Psoas muscle (tissue), 8 donors: ENCODE results near the gene RILPL2. TPM values are rescaled to one million over a fixed set of nuclear protein-coding genes. Genes with fewer than 3 reads are reported as not detected.

ENCODE experiments used
- ATAC-seq, 4 donors: fragments of 200-7000 bp; cut with Tn5 transposase; one replicate each; pipeline ENCODE4 v1.9.1; 2020; ENCODE audit warnings: moderate library complexity in 3 of 4, mild to moderate bottlenecking in 2 of 4
- DNase-seq, 2 donors: peaks; one replicate each; pipeline ENCODE4 v3.0.0-alpha.2; 2020
- H3K27ac ChIP-seq: fragments of 200-600 bp; one replicate; pipeline ENCODE4 v1.8.0; 2022
- H3K27me3 ChIP-seq, 3 donors: fragments of 200-600 bp in 1 of 3; one replicate each; pipeline versions ENCODE4 v1.6.1 to v1.8.0; 2013 to 2022; ENCODE audit warnings: low read length in 2 of 3, mild to moderate bottlenecking in 2 of 3, moderate library complexity in 1 of 3; ENCODE audit not compliant: insufficient read depth in 3 of 3
- H3K36me3 ChIP-seq, 2 donors: fragments of 200-600 bp in 1 of 2; one replicate each; pipeline versions ENCODE4 v1.6.1 to v1.8.0; 2013 to 2022; ENCODE audit warnings: low read depth in 1 of 2, mild to moderate bottlenecking in 1 of 2, moderate library complexity in 1 of 2; ENCODE audit not compliant: insufficient read depth in 1 of 2
- H3K4me1 ChIP-seq: fragments of 200-600 bp; one replicate; pipeline ENCODE4 v1.8.0; 2022
- H3K4me3 ChIP-seq: fragments of 200-600 bp; one replicate; pipeline ENCODE4 v1.8.0; 2022; ENCODE audit warnings: mild to moderate bottlenecking
- H3K9me3 ChIP-seq: fragments of 200-600 bp; one replicate; pipeline ENCODE4 v1.8.0; 2022
- CTCF ChIP-seq: fragments of 200-600 bp; IDR thresholded peaks from one replicate; pipeline ENCODE4 v1.8.0; 2022; ENCODE audit warnings: antibody characterized with exemption
- WGBS, 3 donors: extraction: QIAGEN DNeasy Blood & Tissue Kit; methylation state at CpG; one replicate each; pipeline versions ENCODE4 v1.1.6 to v1.1.7; 2013; 5-methylcytosine and 5-hydroxymethylcytosine counted together
- intact Hi-C, 2 donors: fragments of 100-400 bp; cut with DNase I; formaldehyde crosslinking; loops; one replicate each; pipeline versions ENCODE4 v1.11.0 to v1.14.2; 2022
- polyA plus RNA-seq, 3 donors: library from polyadenylated mRNA; stranded (reverse); fragments of 200-250 nt; gene quantifications; one replicate each; pipeline ENCODE4 v1.2.3, GENCODE V29; 2013
- total RNA-seq, 4 donors: library from RNA; stranded (reverse); fragmentation: NEBNext Ultra II Directional in 2 of 4; extraction: Animal tissue kit (Norgen Biotek cat#: 25700) in 2 of 4; gene quantifications; one replicate each; pipeline versions ENCODE4 v1.2.1 to v1.2.4, GENCODE V29; 2021 to 2023
- donor health status: healthy with polysubstance abuse.
- donor health status: DM: no; HTN: no; CAD: no; lungs with moderate emphysema.
- donor health status: Bipolar disorder and iron deficiency.
- donor health status: healthy.
- donor health status: DM: yes; HTN: yes; CAD: no.
- donor health status: DM: no; HTN: no; CAD: no.
- donor health status: DM: no; HTN: no; CAD: no.
- donor health status: DM: yes; HTN: yes; CAD: no.

The RILPL2 gene
- total and polyA plus RNA-seq, 7 donors, result 0.69 to 1.6 (median 1.1) TPM

- H3K4me1 ChIP-seq, result no peaks in the 10 kb centered on the region
- no peak for DNase-seq
- H3K4me3 ChIP-seq, result no peak overlapping the region
- no peaks in the 10 kb centered on the region for H3K36me3 ChIP-seq
- H3K27ac ChIP-seq, result no peak overlapping the region
- no peaks in the 10 kb centered on the region for H3K9me3 ChIP-seq
- ATAC-seq, result no peak
- intact Hi-C loops, result no loop called here
- no peaks in the 10 kb centered on the region for H3K27me3 ChIP-seq
- TF ChIP-seq CTCF, result no peak
- 89% methylated on average over 9 of the region's 9 CpGs for WGBS, 3 donors
Observed at GRCh38 chr12:123450636-123451035, 14.2 kb upstream of the RILPL2 start.

GRCh38 chr12:123449856-123450255 is 13.4 kb upstream of the RILPL2 start:
- Histone ChIP-seq H3K27ac (no peak overlapping the region), H3K36me3 (no peaks in the 10 kb centered on the region), H3K4me1 (peaks cover 5% of the 10 kb centered on the region), H3K27me3 (no peaks in the 10 kb centered on the region), H3K9me3 (no peaks in the 10 kb centered on the region), H3K4me3 (no peak overlapping the region)
- intact Hi-C loops, result no loop called here
- peak in 1 of 4 donors; percentile 40 for ATAC-seq
- no peak for TF ChIP-seq CTCF
- DNase-seq, result no peak
- 75 to 83% (median 82%) methylated on average over 4 of the region's 4 CpGs for WGBS, 3 donors

- H3K4me1 ChIP-seq, result peaks cover 5% of the 10 kb centered on the region
- no peaks in the 10 kb centered on the region for H3K9me3 ChIP-seq
- no peak overlapping the region for H3K27ac ChIP-seq
- H3K27me3 ChIP-seq, result no peaks in the 10 kb centered on the region
- ATAC-seq (peak in 1 of 4 donors; percentile 15), DNase-seq (no peak)
- no peak overlapping the region for H3K4me3 ChIP-seq
- 80 to 87% (median 81%) methylated on average over 2 of the region's 2 CpGs for WGBS, 3 donors
- intact Hi-C loops, result no loop called here
- no peak for TF ChIP-seq CTCF
- no peaks in the 10 kb centered on the region for H3K36me3 ChIP-seq
Observed at GRCh38 chr12:123449249-123449733, 12.8 kb upstream of the RILPL2 start.

- Histone ChIP-seq H3K27me3 (no peaks in the 10 kb centered on the region), H3K27ac (no peak overlapping the region), H3K9me3 (no peaks in the 10 kb centered on the region), H3K36me3 (no peaks in the 10 kb centered on the region), H3K4me3 (no peak overlapping the region), H3K4me1 (peaks cover 5% of the 10 kb centered on the region)
- no peak for ATAC-seq
- no peak for TF ChIP-seq CTCF
- WGBS, 3 donors, result 53 to 58% (median 54%) methylated on average over 4 of the region's 4 CpGs
- intact Hi-C loops, result no loop called here
- no peak for DNase-seq
Observed at GRCh38 chr12:123446333-123446713, 9.8 kb upstream of the RILPL2 start.
